ENCODE data around the gene MYRF. TPM values are rescaled to one million over a fixed set of nuclear protein-coding genes. Genes with fewer than 3 reads are reported as not detected.
A peak's percentile ranks its signal among the peaks of the same experiment; 100 is the strongest.

Gene MYRF
- total and polyA plus RNA-seq, 9 of the 15 experiments (the other 6 are each of a cell fraction or from before 2014, with no cell fraction given), result 2.3 to 25.8 (median 7.1) TPM

DNA sequence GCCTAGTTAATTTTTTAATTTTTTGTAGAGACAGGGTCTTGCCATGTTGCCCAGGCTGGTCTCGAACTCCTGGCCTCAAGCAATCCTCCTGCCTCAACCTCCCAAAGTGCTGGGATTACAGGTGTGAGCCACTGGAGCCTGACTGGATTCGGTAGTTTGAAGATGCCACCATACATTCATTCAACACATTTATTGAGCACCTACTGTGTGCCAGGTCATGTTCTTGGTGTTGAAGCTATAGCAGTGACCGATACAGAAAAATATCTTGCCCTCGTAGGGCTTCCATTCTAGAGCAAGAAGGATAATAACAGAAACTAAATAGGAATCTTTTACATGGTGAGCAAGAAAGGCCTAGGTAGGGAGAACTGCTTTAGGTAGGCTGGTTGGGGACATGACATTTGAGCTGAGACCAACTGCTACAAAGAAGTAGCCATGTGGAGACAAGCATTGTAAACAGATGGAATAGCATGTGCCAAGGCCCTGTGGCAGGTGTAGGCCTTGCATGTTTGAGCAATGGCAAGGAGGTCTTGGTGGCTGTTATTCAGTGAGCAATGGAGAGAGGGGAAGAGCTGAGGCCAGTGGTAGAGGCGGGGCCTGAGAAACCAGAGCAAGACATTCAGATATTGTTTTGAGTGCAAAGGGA lies 1.7 kb upstream of the MYRF start (continued):
- TF ChIP-seq ZNF121 (CRISPR knock-in tag; conservative IDR thresholded peaks at IDR 0.05), result peak; percentile 57
- TF ChIP-seq ELF4 (CRISPR knock-in tag; IDR thresholded peaks at IDR 0.05), result no peak
- TF ChIP-seq BRF1 (IDR thresholded peaks at IDR 0.05; ENCODE audit: borderline replicate concordance, extremely low read depth, insufficient read length), result no peak
- no peak for TF ChIP-seq CCNT2 (IDR thresholded peaks at IDR 0.05; ENCODE audit: borderline replicate concordance, extremely low read depth, insufficient read length, low read depth, low read length)
- TF ChIP-seq CHCHD3 (CRISPR knock-in tag; IDR thresholded peaks at IDR 0.05), result no peak
- TF ChIP-seq BRD4 (IDR thresholded peaks at IDR 0.05), result no peak
- no peak for TF ChIP-seq SREBF1 (IDR thresholded peaks at IDR 0.05; ENCODE audit: borderline replicate concordance, low read depth, low read length)
- no peak for TF ChIP-seq HDGF (IDR thresholded peaks at IDR 0.05)
- TF ChIP-seq PHB (CRISPR knock-in tag; IDR thresholded peaks at IDR 0.05), result no peak
- TF ChIP-seq, protein P1, sequence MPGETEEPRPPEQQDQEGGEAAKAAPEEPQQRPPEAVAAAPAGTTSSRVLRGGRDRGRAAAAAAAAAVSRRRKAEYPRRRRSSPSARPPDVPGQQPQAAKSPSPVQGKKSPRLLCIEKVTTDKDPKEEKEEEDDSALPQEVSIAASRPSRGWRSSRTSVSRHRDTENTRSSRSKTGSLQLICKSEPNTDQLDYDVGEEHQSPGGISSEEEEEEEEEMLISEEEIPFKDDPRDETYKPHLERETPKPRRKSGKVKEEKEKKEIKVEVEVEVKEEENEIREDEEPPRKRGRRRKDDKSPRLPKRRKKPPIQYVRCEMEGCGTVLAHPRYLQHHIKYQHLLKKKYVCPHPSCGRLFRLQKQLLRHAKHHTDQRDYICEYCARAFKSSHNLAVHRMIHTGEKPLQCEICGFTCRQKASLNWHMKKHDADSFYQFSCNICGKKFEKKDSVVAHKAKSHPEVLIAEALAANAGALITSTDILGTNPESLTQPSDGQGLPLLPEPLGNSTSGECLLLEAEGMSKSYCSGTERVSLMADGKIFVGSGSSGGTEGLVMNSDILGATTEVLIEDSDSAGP (CRISPR knock-in tag; IDR thresholded peaks at IDR 0.05), result no peak
- no peak for TF ChIP-seq E2F6 (IDR thresholded peaks at IDR 0.05; ENCODE audit: borderline replicate concordance in 1 of 2, extremely low read depth in 1 of 2, insufficient read depth in 1 of 2, insufficient read length in 1 of 2, low read depth in 1 of 2, low read length in 1 of 2, poor library complexity in 1 of 2, severe bottlenecking in 1 of 2)
- TF ChIP-seq CREB5 (CRISPR knock-in tag; IDR thresholded peaks at IDR 0.05), result no peak
- no peak for TF ChIP-seq ZNF23 (CRISPR knock-in tag; IDR thresholded peaks at IDR 0.05)
- no peak for TF ChIP-seq LARP7 (IDR thresholded peaks at IDR 0.05)

All from K562 (cell line).